WTC11 (cell line): ENCODE data around the gene TRNAU1AP. TPM values are rescaled to one million over a fixed set of nuclear protein-coding genes. Genes with fewer than 3 reads are reported as not detected.
A peak's percentile ranks its signal among the peaks of the same experiment; 100 is the strongest.

ENCODE experiments used
- CREM ChIP-seq: sonication (generic); formaldehyde crosslinking; IDR thresholded peaks from 2 replicates; pipeline ENCODE4 v1.8.1; 2022; ENCODE audit warnings: mild to moderate bottlenecking, missing genetic modification reagents, moderate library complexity
- ELF4 ChIP-seq: sonication (generic); formaldehyde crosslinking; IDR thresholded peaks from 2 replicates; pipeline ENCODE4 v1.8.1; 2022; ENCODE audit warnings: low read depth, mild to moderate bottlenecking, moderate library complexity, missing genetic modification reagents
- EMX1 ChIP-seq: fragments of 250-450 bp; sonication (Bioruptor Pico); IDR thresholded peaks from 2 replicates; pipeline ENCODE4 v1.8.0; 2021; ENCODE audit warnings: mild to moderate bottlenecking
- ETV6 ChIP-seq: sonication (generic); formaldehyde crosslinking; IDR thresholded peaks from 2 replicates; pipeline ENCODE4 v1.8.1; 2022; ENCODE audit warnings: mild to moderate bottlenecking, missing genetic modification reagents
- FOXJ3 ChIP-seq: sonication (generic); formaldehyde crosslinking; IDR thresholded peaks from 2 replicates; pipeline ENCODE4 v1.9.0; 2021; ENCODE audit warnings: missing genetic modification reagents, mild to moderate bottlenecking, borderline replicate concordance
- FOXP1 ChIP-seq: sonication (generic); formaldehyde crosslinking; IDR thresholded peaks from 2 replicates; pipeline ENCODE4 v1.8.0; 2022; ENCODE audit warnings: missing genetic modification reagents, mild to moderate bottlenecking, moderate library complexity, borderline replicate concordance
- GTF2I ChIP-seq: fragments of 250-450 bp; sonication (Bioruptor Pico); conservative IDR thresholded peaks from 2 replicates; pipeline ENCODE4 v1.4.0; 2021; ENCODE audit warnings: mild to moderate bottlenecking
- IRF2 ChIP-seq: sonication (generic); formaldehyde crosslinking; IDR thresholded peaks from 2 replicates; pipeline ENCODE4 v1.8.0; 2022; ENCODE audit warnings: low read depth, missing genetic modification reagents, borderline replicate concordance
- JUN ChIP-seq: sonication (generic); formaldehyde crosslinking; IDR thresholded peaks from 2 replicates; pipeline ENCODE4 v1.8.0; 2023; ENCODE audit warnings: mild to moderate bottlenecking, missing genetic modification reagents
- KAT7 ChIP-seq: sonication (generic); formaldehyde crosslinking; IDR thresholded peaks from 2 replicates; pipeline ENCODE4 v1.8.1; 2023; ENCODE audit warnings: missing genetic modification reagents, mild to moderate bottlenecking, borderline replicate concordance
- MLX ChIP-seq: sonication (generic); formaldehyde crosslinking; IDR thresholded peaks from 2 replicates; pipeline ENCODE4 v1.8.1; 2023; ENCODE audit warnings: mild to moderate bottlenecking, missing genetic modification reagents, moderate library complexity
- MYBL2 ChIP-seq: sonication (generic); formaldehyde crosslinking; IDR thresholded peaks from 2 replicates; pipeline ENCODE4 v1.8.1; 2023; ENCODE audit warnings: mild to moderate bottlenecking, moderate library complexity, missing genetic modification reagents
- NFATC4 ChIP-seq: fragments of 250-450 bp; sonication (Bioruptor Pico); IDR thresholded peaks from 2 replicates; pipeline ENCODE4 v1.9.0; 2021; ENCODE audit warnings: mild to moderate bottlenecking
- NR1H2 ChIP-seq: sonication (generic); formaldehyde crosslinking; IDR thresholded peaks from 2 replicates; pipeline ENCODE4 v1.9.0; 2021; ENCODE audit warnings: mild to moderate bottlenecking, moderate library complexity, missing genetic modification reagents
- NR2C2 ChIP-seq: sonication (generic); formaldehyde crosslinking; IDR thresholded peaks from 2 replicates; pipeline ENCODE4 v1.8.0; 2022; ENCODE audit warnings: mild to moderate bottlenecking, missing genetic modification reagents
- NR3C1 ChIP-seq: sonication (generic); formaldehyde crosslinking; conservative IDR thresholded peaks from 2 replicates; pipeline ENCODE4 v1.8.1; 2023; ENCODE audit warnings: low read depth, mild to moderate bottlenecking, missing genetic modification reagents
- PRRX2 ChIP-seq: fragments of 250-450 bp; sonication (Bioruptor Pico); IDR thresholded peaks from 2 replicates; pipeline ENCODE4 v1.8.0; 2021; ENCODE audit warnings: mild to moderate bottlenecking
- TEAD4 ChIP-seq: sonication (generic); formaldehyde crosslinking; IDR thresholded peaks from 2 replicates; pipeline ENCODE4 v1.8.0; 2022; ENCODE audit warnings: mild to moderate bottlenecking, missing genetic modification reagents
- ZNF219 ChIP-seq: sonication (generic); formaldehyde crosslinking; IDR thresholded peaks from 2 replicates; pipeline ENCODE4 v1.8.0; 2023; ENCODE audit warnings: missing genetic modification reagents, mild to moderate bottlenecking, borderline replicate concordance
- ZNF416 ChIP-seq: fragments of 250-450 bp; sonication (Bioruptor Pico); IDR thresholded peaks from 2 replicates; pipeline ENCODE4 v1.9.0; 2021; ENCODE audit warnings: mild to moderate bottlenecking, inconsistent platforms
- ZNF423 ChIP-seq: fragments of 250-450 bp; sonication (Bioruptor Pico); IDR thresholded peaks from 2 replicates; pipeline ENCODE4 v2.1.2; 2022; ENCODE audit warnings: mild to moderate bottlenecking, moderate library complexity
- ZNF532 ChIP-seq: fragments of 250-450 bp; sonication (Bioruptor Pico); IDR thresholded peaks from 2 replicates; pipeline ENCODE4 v1.9.0; 2021; ENCODE audit warnings: mild to moderate bottlenecking, borderline replicate concordance
- ZNF671 ChIP-seq: fragments of 250-450 bp; sonication (Bioruptor Pico); IDR thresholded peaks from 2 replicates; pipeline ENCODE4 v1.8.0; 2021; ENCODE audit warnings: mild to moderate bottlenecking
- total RNA-seq: library from RNA; stranded (reverse); gene quantifications from 3 replicates; pipeline ENCODE4 v1.2.3, GENCODE V29; 2021
- TF ChIP-seq, protein P1 (sequence below): fragments of 250-450 bp; sonication (Bioruptor Pico); IDR thresholded peaks from 2 replicates; pipeline ENCODE4 v1.8.0; 2021; ENCODE audit warnings: mild to moderate bottlenecking
- TF ChIP-seq, protein P2 (sequence below): fragments of 250-450 bp; sonication (Bioruptor Pico); IDR thresholded peaks from 2 replicates; pipeline ENCODE4 v1.9.0; 2021; ENCODE audit warnings: mild to moderate bottlenecking
- TF ChIP-seq, protein P3 (sequence below): fragments of 250-450 bp; sonication (Bioruptor Pico); IDR thresholded peaks from 2 replicates; pipeline ENCODE4 v1.9.0; 2021; ENCODE audit warnings: mild to moderate bottlenecking
- TF ChIP-seq, protein P4 (sequence below): sonication (generic); formaldehyde crosslinking; IDR thresholded peaks from 2 replicates; pipeline ENCODE4 v1.8.1; 2023; ENCODE audit warnings: mild to moderate bottlenecking, missing genetic modification reagents, borderline replicate concordance

The TRNAU1AP gene
- total RNA-seq, 1 experiment from 2014 or later, result 30.4 TPM

DNA sequence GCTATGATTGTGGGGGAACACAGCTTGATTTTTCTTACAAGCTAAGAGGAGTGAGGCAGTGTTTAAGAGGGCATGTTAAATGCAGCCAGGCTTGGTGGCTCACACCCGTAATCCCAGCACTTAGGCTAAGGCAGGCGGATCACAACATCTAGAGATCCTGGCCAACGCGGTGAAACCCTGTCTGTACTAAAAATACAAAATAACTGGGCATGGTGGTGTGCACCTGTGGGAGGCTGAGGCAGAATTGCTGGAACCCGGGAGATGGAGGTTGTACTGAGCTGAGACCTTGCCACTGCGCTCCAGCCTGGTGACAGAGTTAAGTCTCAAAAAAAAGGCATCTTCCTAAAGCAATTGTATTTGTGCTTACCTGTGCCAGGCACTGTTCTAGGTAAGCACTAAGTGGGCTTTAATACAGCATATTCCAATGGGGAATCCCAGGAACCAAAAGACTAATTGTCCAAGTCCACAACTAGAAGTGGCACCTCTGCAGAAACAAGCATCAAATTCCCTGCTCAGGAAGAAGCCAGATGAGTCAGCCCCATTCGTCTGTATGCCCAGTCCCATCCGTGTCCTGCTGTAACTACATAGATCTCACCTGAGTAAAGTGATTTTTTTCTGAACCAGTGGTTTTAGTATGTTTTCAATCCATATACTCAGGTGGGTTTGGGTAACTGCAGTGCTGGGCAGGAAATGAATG, 42.5 kb upstream of the TRNAU1AP start (continued):
- TF ChIP-seq ZNF532 (CRISPR knock-in tag) (peak; percentile 97), IRF2 (no peak), JUN (0 out of 2 replicates have a peak, but pooled peaks have one; percentile 0), GTF2I (CRISPR knock-in tag) (0 out of 2 replicates have a peak, but pooled peaks have one; percentile 30), NR2C2 (CRISPR knock-in tag) (0 out of 2 replicates have a peak, but pooled peaks have one; percentile 24), ZNF416 (peak; percentile 97), ELF4 (CRISPR knock-in tag) (no peak), NR3C1 (CRISPR knock-in tag) (no peak), FOXJ3 (peak; percentile 78; the same call in 1 of the 2 replicates), TEAD4 (peak; percentile 61; the same call in 1 of the 2 replicates), CREM (CRISPR knock-in tag) (peak; percentile 57; the same call in 1 of the 2 replicates), MLX (CRISPR knock-in tag) (no peak), NR1H2 (CRISPR knock-in tag) (no peak), EMX1 (peak; percentile 100), NFATC4 (CRISPR knock-in tag) (peak; percentile 98), FOXP1 (peak; percentile 74; the same call in 1 of the 2 replicates), MYBL2 (0 out of 2 replicates have a peak, but pooled peaks have one; percentile 13), ZNF423 (CRISPR knock-in tag) (peak; percentile 25; the same call in 1 of the 2 replicates), ZNF219 (peak; percentile 69; the same call in 1 of the 2 replicates), PRRX2 (CRISPR knock-in tag) (peak; percentile 96), ZNF671 (CRISPR knock-in tag) (peak; percentile 99), ETV6 (0 out of 2 replicates have a peak, but pooled peaks have one; percentile 31), KAT7 (CRISPR knock-in tag) (peak; percentile 60; the same call in 1 of the 2 replicates)
- TF ChIP-seq, protein P1, sequence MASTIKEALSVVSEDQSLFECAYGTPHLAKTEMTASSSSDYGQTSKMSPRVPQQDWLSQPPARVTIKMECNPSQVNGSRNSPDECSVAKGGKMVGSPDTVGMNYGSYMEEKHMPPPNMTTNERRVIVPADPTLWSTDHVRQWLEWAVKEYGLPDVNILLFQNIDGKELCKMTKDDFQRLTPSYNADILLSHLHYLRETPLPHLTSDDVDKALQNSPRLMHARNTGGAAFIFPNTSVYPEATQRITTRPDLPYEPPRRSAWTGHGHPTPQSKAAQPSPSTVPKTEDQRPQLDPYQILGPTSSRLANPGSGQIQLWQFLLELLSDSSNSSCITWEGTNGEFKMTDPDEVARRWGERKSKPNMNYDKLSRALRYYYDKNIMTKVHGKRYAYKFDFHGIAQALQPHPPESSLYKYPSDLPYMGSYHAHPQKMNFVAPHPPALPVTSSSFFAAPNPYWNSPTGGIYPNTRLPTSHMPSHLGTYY (CRISPR knock-in tag), result peak; percentile 98
- TF ChIP-seq, protein P2, sequence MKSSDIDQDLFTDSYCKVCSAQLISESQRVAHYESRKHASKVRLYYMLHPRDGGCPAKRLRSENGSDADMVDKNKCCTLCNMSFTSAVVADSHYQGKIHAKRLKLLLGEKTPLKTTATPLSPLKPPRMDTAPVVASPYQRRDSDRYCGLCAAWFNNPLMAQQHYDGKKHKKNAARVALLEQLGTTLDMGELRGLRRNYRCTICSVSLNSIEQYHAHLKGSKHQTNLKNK (CRISPR knock-in tag), result peak; percentile 75
- TF ChIP-seq, protein P3, sequence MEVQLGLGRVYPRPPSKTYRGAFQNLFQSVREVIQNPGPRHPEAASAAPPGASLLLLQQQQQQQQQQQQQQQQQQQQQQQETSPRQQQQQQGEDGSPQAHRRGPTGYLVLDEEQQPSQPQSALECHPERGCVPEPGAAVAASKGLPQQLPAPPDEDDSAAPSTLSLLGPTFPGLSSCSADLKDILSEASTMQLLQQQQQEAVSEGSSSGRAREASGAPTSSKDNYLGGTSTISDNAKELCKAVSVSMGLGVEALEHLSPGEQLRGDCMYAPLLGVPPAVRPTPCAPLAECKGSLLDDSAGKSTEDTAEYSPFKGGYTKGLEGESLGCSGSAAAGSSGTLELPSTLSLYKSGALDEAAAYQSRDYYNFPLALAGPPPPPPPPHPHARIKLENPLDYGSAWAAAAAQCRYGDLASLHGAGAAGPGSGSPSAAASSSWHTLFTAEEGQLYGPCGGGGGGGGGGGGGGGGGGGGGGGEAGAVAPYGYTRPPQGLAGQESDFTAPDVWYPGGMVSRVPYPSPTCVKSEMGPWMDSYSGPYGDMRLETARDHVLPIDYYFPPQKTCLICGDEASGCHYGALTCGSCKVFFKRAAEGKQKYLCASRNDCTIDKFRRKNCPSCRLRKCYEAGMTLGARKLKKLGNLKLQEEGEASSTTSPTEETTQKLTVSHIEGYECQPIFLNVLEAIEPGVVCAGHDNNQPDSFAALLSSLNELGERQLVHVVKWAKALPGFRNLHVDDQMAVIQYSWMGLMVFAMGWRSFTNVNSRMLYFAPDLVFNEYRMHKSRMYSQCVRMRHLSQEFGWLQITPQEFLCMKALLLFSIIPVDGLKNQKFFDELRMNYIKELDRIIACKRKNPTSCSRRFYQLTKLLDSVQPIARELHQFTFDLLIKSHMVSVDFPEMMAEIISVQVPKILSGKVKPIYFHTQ (CRISPR knock-in tag), result peak; percentile 99
- TF ChIP-seq, protein P4, sequence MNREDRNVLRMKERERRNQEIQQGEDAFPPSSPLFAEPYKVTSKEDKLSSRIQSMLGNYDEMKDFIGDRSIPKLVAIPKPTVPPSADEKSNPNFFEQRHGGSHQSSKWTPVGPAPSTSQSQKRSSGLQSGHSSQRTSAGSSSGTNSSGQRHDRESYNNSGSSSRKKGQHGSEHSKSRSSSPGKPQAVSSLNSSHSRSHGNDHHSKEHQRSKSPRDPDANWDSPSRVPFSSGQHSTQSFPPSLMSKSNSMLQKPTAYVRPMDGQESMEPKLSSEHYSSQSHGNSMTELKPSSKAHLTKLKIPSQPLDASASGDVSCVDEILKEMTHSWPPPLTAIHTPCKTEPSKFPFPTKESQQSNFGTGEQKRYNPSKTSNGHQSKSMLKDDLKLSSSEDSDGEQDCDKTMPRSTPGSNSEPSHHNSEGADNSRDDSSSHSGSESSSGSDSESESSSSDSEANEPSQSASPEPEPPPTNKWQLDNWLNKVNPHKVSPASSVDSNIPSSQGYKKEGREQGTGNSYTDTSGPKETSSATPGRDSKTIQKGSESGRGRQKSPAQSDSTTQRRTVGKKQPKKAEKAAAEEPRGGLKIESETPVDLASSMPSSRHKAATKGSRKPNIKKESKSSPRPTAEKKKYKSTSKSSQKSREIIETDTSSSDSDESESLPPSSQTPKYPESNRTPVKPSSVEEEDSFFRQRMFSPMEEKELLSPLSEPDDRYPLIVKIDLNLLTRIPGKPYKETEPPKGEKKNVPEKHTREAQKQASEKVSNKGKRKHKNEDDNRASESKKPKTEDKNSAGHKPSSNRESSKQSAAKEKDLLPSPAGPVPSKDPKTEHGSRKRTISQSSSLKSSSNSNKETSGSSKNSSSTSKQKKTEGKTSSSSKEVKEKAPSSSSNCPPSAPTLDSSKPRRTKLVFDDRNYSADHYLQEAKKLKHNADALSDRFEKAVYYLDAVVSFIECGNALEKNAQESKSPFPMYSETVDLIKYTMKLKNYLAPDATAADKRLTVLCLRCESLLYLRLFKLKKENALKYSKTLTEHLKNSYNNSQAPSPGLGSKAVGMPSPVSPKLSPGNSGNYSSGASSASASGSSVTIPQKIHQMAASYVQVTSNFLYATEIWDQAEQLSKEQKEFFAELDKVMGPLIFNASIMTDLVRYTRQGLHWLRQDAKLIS (CRISPR knock-in tag), result no peak
